HG02852 (cell line): Measurements from ENCODE around the gene CCDC136.

Experiments
- ATAC-seq: cut with Tn5 transposase; IDR thresholded peaks from one replicate; pipeline ENCODE4 v1.9.1; 2021; ENCODE audit warnings: mild to moderate bottlenecking, moderate library complexity; ENCODE audit not compliant: unreplicated experiment

Gene CCDC136

GRCh38 chr7:128841921-128842673 is 50.3 kb downstream of the CCDC136 start:
- ATAC-seq: no peak

GRCh38 chr7:128842674-128843641 is 51.2 kb downstream of the CCDC136 start:
- ATAC-seq: no peak

GRCh38 chr7:128843938-128844621 is 52.3 kb downstream of the CCDC136 start:
- no peak for ATAC-seq

GRCh38 chr7:128844777-128845311 is 53.1 kb downstream of the CCDC136 start:
- no peak for ATAC-seq

- no peak for ATAC-seq
Measured at GRCh38 chr7:128845475-128845874, 53.7 kb downstream of the CCDC136 start.

GRCh38 chr7:128845987-128846386 is 54.2 kb downstream of the CCDC136 start:
- ATAC-seq: no peak

- ATAC-seq: no peak
Measured at GRCh38 chr7:128846781-128847444, 55.1 kb downstream of the CCDC136 start.

- ATAC-seq: no peak
Measured at GRCh38 chr7:128847721-128848211, 56.0 kb downstream of the CCDC136 start.

GRCh38 chr7:128848289-128849155 is 56.8 kb downstream of the CCDC136 start:
- no peak for ATAC-seq

- ATAC-seq: no peak
Measured at GRCh38 chr7:128849156-128849515, 57.4 kb downstream of the CCDC136 start.

- ATAC-seq: no peak
Measured at GRCh38 chr7:128849804-128850490, 58.2 kb downstream of the CCDC136 start.

- ATAC-seq: no peak
Measured at GRCh38 chr7:128852537-128853254, 60.9 kb downstream of the CCDC136 start.

GRCh38 chr7:128853799-128854198 is 62.0 kb downstream of the CCDC136 start:
- ATAC-seq: no peak

- ATAC-seq: no peak
Measured at GRCh38 chr7:128854396-128854795, 62.6 kb downstream of the CCDC136 start.

- ATAC-seq: no peak
Measured at GRCh38 chr7:128855559-128855958, 63.8 kb downstream of the CCDC136 start.

- no peak for ATAC-seq
Measured at GRCh38 chr7:128856001-128856718, 64.4 kb downstream of the CCDC136 start.

GRCh38 chr7:128858380-128859231 is 66.8 kb downstream of the CCDC136 start:
- no peak for ATAC-seq
